GM19395 (cell line): ENCODE measurements around the gene CISTR.

Source experiments
- ATAC-seq: cut with Tn5 transposase; IDR thresholded peaks from one replicate; pipeline ENCODE4 v1.9.1; 2021; ENCODE audit warnings: mild to moderate bottlenecking, moderate library complexity; ENCODE audit not compliant: unreplicated experiment

Gene CISTR

GRCh38 chr12:53744751-53745150 is 7.0 kb downstream of the CISTR start:
- no peak for ATAC-seq

GRCh38 chr12:53744130-53744441 is 7.7 kb downstream of the CISTR start:
- ATAC-seq, result no peak

GRCh38 chr12:53743266-53744129 is 8.3 kb downstream of the CISTR start:
- no peak for ATAC-seq

DNA sequence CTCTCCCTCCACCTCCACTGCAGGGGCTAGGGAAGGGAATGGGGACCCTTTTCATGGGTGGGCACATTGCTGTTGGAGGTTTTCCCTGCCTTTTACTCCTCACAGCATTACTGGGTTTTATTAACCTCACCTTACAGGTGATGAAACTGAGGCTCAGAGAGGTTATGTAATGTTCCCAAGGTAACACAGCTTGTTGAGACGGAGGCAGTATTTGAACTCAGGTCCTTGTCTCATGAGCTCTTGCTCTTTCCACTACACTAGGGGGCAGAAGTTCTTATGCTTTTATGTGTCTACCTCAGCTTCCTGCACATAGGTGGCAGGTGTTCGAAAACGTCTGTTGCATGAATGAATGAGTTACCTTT is 11.7 kb downstream of the CISTR start:
- ATAC-seq, result no peak

GRCh38 chr12:53739214-53740129 is 12.3 kb downstream of the CISTR start:
- no peak for ATAC-seq

DNA sequence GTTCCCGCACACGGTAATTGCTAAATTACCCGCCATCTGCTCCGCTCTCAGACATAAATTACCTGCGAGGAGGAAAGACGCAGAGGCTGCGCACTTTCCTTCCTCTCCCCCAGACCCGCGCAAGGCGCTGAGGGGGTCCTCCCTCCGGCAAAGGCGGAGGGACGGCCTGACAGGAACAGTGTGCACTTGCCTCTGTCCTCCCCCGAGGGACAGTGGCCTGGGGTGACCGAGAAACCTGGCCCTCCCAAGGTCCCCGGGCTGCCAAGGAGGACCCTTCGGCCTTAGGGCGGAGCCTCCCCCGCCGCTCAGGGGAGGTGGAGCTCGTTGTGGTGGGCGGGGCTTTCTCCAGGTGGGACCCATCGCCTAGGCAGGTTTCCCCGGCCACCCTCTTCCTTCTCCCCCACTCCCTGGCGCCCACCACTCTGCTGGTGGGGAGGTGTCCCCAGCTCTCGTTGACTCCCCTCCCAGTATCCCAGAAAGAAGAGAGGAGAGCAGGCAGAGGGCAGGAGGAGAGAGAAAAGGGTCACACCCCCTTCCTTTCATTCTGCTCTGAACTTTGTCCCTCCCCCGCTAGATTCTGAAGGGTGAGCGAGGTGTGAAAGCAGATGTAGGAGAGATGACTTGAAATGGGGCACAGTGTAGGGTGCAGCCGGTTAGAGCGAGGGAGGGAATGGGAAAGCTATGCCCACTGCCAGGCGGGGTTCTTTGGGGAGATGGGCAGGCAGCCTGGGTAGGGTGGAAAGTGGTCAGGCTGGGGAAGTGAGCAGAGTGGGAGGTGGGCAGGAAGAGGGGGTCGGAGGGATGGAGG is 13.2 kb downstream of the CISTR start:
- ATAC-seq, result no peak

DNA sequence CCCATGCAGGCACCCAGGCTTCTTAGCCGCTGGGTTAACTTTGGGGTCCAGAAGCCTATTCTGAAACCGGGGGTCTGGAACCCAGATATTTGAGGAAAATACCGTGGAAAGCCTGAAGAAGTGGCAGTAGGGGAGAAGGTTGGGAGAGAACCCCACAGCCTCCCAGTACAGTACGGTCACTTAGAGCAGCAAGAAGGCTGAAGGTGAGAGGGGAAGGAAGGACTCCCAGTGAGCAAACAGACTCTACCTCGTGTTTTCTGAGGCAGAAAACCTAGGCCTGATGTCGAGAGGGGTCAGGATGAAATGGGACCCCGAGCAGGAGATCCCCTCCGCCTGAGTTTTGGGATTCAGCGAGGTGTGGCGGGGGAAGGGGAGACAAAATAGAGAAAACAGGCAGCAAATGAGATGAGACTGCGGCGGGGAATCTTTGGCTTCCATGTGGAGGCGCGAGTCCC is 13.8 kb downstream of the CISTR start:
- ATAC-seq, result no peak

GRCh38 chr12:53737093-53737808 is 14.5 kb downstream of the CISTR start:
- ATAC-seq, result no peak

- no peak for ATAC-seq
These were observed 15.2 kb downstream of the CISTR start for GRCh38 chr12:53736592-53736991.

DNA sequence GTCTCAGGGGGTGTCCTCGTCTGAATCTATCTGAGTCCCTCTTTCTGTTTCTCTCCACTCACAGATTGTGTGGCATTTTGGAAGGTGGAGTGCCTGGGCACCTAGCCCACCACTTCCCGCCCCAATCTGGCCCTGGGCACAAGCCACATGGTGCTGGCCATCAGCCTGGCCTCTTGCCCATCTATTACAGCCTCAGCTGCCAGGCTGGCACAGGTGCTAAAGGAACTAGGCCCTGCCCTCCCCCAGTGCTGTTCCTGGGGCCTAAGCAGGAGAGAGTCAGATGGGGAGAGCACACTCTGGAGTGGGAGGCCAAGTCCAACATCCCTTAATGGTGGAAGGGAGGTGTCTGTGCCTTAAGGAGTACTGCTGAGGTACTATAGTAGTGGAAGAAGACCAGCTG is 16.2 kb downstream of the CISTR start:
- no peak for ATAC-seq

DNA sequence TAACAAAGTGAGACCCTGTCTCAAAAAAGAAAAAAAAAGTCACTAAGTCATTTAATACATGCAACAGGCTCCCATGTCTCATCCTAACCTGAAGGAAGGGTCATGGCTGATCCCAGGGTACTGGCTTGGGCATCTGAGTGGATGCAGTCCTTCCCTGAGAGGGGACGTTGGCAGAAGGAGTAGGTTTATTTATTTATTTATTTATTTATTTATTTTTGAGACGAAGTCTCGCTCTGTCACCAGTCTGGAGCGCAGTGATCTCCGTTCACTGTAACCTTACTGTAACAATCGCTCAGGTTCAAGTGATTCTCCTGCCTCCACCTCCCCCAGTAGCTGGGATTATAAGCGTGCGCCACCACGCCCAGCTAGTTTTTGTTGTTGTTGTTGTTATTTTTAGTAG is 17.4 kb downstream of the CISTR start:
- ATAC-seq, result no peak

DNA sequence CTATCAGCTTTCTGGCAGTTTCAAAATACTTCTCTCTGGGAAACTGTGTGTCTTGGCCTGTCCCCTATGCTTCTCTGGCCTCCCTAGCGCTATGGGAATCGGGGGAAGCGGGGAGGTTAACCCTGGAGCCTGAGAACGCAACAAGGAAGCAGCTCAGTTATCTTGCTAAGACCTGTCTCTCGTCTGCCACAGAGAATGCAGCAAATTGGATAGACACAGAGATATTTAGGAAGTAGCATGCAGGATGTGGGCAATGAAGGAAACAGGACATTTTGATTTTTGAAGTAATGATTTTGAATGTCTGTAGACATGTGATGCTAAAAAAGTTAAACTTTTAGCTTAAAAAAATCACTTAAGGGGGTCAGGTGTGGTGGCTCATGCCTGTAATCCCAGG is 18.0 kb downstream of the CISTR start:
- ATAC-seq, result no peak

DNA sequence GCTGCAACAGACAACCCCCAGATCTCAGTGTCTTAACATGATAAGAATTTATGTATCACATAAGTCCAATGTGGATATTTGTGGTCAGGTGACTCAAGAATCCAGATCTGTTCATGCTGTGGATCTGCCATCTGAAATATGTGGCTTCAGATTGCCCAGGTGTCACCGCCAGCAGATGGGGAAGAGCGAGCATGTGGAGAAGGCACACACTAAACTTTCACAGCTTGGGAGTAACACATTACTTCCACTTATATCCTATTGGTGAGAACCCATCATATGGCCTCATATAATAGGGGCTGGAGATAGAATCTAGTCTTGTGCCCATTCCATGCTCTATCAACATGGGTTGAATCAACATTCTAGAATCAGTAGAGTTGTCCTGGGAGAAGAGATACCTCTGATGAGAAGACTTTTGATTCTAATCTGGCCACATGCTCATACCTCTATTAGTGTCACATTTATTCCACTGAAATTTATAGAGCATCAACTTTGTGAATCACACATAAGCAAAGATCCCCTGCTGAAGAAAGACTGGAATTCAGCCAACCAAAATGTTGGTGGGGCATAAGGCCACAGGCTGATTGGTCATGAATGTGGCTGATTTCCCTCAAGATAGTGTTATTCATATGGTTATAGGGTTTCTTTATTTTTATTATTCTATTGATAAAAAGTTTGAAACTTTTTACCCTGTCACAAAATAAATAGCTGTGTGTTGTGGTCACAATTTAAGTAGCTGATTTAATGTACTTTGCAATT is 18.6 kb downstream of the CISTR start:
- ATAC-seq, result no peak

DNA sequence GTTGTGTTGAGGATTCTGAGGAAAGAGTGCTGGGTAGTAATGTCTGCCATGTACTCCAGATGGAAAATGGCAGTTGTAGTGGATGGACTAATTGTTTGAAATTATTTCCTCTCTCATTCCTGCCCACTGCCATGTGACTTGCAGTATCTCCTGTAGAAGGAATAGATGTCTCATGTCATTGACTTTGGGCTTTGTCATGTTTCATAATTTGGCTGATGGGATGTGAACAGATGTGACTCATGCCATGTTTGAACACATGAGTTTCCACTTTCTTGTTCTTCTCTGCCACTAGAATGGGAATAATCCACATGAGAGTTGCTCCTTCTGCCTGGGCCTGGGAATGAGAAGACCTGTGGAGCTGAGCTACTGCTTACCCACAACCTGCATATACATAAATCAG is 22.1 kb downstream of the CISTR start:
- ATAC-seq, result no peak

DNA sequence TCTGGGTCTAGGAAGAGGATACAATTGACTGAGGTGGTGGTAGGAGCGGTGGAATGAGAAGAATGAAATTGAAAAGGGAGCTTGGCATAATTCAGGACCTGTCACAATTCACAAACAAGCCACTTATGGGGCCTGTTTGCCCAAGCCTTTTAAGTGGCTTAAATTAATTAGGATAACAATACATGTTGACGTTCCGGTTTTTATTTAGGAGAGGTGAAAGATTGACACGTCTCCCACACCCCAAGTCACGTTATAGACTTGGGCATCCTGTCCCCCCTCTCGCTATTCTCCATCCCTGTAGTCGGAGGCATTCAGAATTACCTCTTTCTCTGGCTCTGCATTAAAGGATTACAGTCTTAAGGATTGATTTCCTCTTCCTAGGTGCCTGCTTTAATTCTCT is 23.6 kb downstream of the CISTR start:
- ATAC-seq, result no peak

DNA sequence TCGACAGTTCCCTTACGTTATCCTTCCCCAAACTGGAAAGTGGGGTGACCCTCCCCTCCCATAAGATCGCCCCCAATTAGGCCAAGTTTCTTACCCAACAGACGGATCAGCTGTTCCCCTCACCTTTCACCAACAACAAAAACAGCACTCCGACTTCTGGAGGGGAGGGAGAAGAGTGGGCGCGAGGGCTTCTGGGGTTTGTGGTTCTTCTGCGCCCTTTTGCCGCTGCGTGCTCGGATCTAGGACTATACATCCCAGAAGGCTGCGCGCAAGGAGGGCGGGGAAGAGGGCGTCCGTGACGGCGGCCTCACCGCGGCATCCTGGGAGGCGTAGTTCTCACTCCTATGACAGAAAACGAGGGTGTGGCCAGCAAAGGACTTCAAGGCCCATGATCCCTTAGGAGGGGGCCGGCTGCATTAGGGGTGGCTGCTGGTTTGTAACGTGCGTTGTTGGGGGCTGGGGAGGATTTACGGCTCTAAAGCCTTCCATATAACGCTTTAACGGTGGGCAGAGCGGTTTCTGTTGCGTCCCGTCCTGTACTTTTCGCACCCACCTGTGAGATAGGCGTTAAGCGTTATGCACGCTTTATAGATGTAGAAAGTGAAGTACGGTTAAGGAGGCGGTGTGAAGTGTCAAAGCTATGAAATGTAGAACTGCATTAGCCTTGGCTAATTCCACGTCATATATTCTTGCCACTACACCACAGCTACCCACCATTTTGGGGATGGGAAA is 24.3 kb downstream of the CISTR start, which contains the start of gene CALCOCO1:
CALCOCO1 (minus strand) TSS at position 143 of the 732 bp plus-strand sequence. CDS start 2,210 bp downstream, outside the sequence.
- peak; percentile 98 for ATAC-seq

- ATAC-seq, result no peak
These were observed 24.9 kb downstream of the CISTR start for GRCh38 chr12:53726946-53727309.

DNA sequence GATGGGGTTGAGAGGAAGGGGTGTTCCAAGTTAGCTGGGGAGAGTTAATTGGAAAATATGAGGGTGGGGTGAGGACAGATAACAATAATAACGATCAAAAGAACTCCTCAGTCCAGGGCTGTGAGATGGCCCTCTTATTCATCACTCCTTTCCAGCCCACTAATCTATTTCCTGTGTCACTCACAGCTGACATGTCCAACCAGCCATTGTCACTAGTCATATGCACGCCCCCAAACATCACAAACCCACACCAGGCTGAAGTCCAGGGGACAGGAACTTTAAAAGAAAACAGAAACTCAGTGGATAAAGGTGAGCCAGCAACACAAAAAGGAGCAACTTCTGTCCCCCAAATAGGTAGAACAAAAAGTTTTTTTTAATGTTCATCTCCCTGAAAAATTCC is 25.4 kb downstream of the CISTR start:
- ATAC-seq, result no peak

DNA sequence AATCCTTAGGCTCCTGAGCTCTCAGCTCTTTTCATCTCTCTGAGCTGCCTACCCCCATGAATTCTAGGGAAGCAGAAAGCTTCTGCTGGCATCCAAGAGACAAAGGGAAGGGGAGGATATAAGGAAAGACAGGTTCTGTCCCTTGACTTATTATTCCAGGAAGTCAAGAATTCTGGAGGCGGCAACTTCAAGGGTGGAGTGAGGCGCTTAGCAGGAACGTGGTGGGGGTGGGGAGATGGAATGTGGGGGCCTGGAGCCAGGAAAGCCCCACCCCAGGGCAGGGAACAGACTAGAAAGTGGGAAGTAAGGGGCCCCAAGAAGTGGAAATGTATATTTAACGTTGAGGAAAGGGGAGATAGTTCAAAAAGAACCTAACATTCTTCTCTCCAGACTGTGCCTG is 26.0 kb downstream of the CISTR start:
- no peak for ATAC-seq
